ENCODE data around the gene RAB9B. TPM values are rescaled to one million over a fixed set of nuclear protein-coding genes. Genes with fewer than 3 reads are reported as not detected.

RAB9B gene
- total RNA-seq, 4 donors from 2014 or later, result 0.35 to 1.2 (median 1.0) TPM; not detected in 1

GRCh38 chrX:103864149-103864548 lies 32.1 kb upstream of the RAB9B start:
- H3K36me3 ChIP-seq, result no peaks in the 10 kb centered on the region
- H3K4me3 ChIP-seq, result no peak overlapping the region
- no peak for DNase-seq
- no peaks in the 10 kb centered on the region for H3K27me3 ChIP-seq
- H3K4me1 ChIP-seq, result no peaks in the 10 kb centered on the region
- TF ChIP-seq POLR2A (IDR thresholded peaks at IDR 0.05) (no peak), CTCF (IDR thresholded peaks at IDR 0.05) (no peak)
- no peaks in the 10 kb centered on the region for H3K9me3 ChIP-seq
- H3K27ac ChIP-seq, result no peak overlapping the region

GRCh38 chrX:103861200-103861599 lies 29.1 kb upstream of the RAB9B start:
- H3K36me3 ChIP-seq, result no peaks in the 10 kb centered on the region
- H3K4me1 ChIP-seq, result no peaks in the 10 kb centered on the region
- H3K4me3 ChIP-seq, result no peak overlapping the region
- H3K9me3 ChIP-seq, result no peaks in the 10 kb centered on the region
- no peak for DNase-seq
- H3K27ac ChIP-seq, result no peak overlapping the region
- TF ChIP-seq CTCF (IDR thresholded peaks at IDR 0.05) (no peak), POLR2A (IDR thresholded peaks at IDR 0.05) (no peak)
- no peaks in the 10 kb centered on the region for H3K27me3 ChIP-seq

GRCh38 chrX:103849558-103849957 lies 17.5 kb upstream of the RAB9B start:
- H3K27ac ChIP-seq, result no peak overlapping the region

GRCh38 chrX:103847174-103847870 lies 15.3 kb upstream of the RAB9B start:
- Histone ChIP-seq H3K27me3 (no peaks in the 10 kb centered on the region), H3K4me1 (no peaks in the 10 kb centered on the region), H3K27ac (no peak overlapping the region), H3K9me3 (no peaks in the 10 kb centered on the region), H3K36me3 (no peaks in the 10 kb centered on the region), H3K4me3 (no peak overlapping the region)
- DNase-seq, result no peak
- TF ChIP-seq CTCF (IDR thresholded peaks at IDR 0.05) (no peak), POLR2A (IDR thresholded peaks at IDR 0.05) (no peak)

More at GRCh38 chrX:103849558-103849957, 17.5 kb upstream of the RAB9B start:
- Histone ChIP-seq H3K27me3 (no peaks in the 10 kb centered on the region), H3K9me3 (no peaks in the 10 kb centered on the region), H3K4me1 (no peaks in the 10 kb centered on the region), H3K36me3 (no peaks in the 10 kb centered on the region), H3K4me3 (no peak overlapping the region)
- no peak for TF ChIP-seq CTCF (IDR thresholded peaks at IDR 0.05)
- no peak for TF ChIP-seq POLR2A (IDR thresholded peaks at IDR 0.05)
- DNase-seq, result no peak

GRCh38 chrX:103846386-103846785 lies 14.3 kb upstream of the RAB9B start:
- H3K27ac ChIP-seq, result no peak overlapping the region
- TF ChIP-seq CTCF (IDR thresholded peaks at IDR 0.05) (no peak), POLR2A (IDR thresholded peaks at IDR 0.05) (no peak)

More at GRCh38 chrX:103846386-103846785, 14.3 kb upstream of the RAB9B start:
- no peaks in the 10 kb centered on the region for H3K4me1 ChIP-seq
- H3K4me3 ChIP-seq, result no peak overlapping the region
- H3K27me3 ChIP-seq, result no peaks in the 10 kb centered on the region
- H3K9me3 ChIP-seq, result no peaks in the 10 kb centered on the region
- no peaks in the 10 kb centered on the region for H3K36me3 ChIP-seq
- DNase-seq, result no peak

Data from Peyer's patch (tissue), 4 donors.